Astrocyte of the cerebellum (primary cell): ENCODE results near the gene LRRFIP2.

Experiments used
- DNase-seq: peaks from one replicate; pipeline ENCODE4 v3.0.0-alpha.2; 2011; ENCODE audit warnings: low read depth
- H3K4me3 ChIP-seq: 2 replicates; pipeline ENCODE4 v1.5.1; 2011; ENCODE audit warnings: mild to moderate bottlenecking, low read depth, low read length, moderate library complexity
- CTCF ChIP-seq: IDR thresholded peaks from 2 replicates; pipeline ENCODE4 v1.5.1; 2012; ENCODE audit warnings: low read length, low read depth, moderate library complexity, mild to moderate bottlenecking; ENCODE audit errors: missing control alignments
- in situ Hi-C: cut with HindIII; loops from 2 replicates; pipeline ENCODE4 v1.10.0; 2017; ENCODE audit warnings: low sequenced_read_pairs

The LRRFIP2 gene

GRCh38 chr3:37117548-37117947 lies 56.8 kb downstream of the LRRFIP2 start:
- in situ Hi-C loops = no loop called here
- DNase-seq = no peak
- no peak for TF ChIP-seq CTCF
- H3K4me3 ChIP-seq = no peak overlapping the region

GRCh38 chr3:37116998-37117397 lies 57.4 kb downstream of the LRRFIP2 start:
- in situ Hi-C loops = no loop called here
- no peak for TF ChIP-seq CTCF
- DNase-seq = no peak
- no peak overlapping the region for H3K4me3 ChIP-seq

- no peak for TF ChIP-seq CTCF
- in situ Hi-C loops = no loop called here
- no peak overlapping the region for H3K4me3 ChIP-seq
- DNase-seq = no peak
Measured at GRCh38 chr3:37115446-37115845, 58.9 kb downstream of the LRRFIP2 start.

GRCh38 chr3:37114251-37115145 lies 59.9 kb downstream of the LRRFIP2 start:
- DNase-seq = peak; percentile 79
- no peak for TF ChIP-seq CTCF
- H3K4me3 ChIP-seq = no peak overlapping the region
- in situ Hi-C loops = no loop called here

GRCh38 chr3:37112987-37113386 lies 61.4 kb downstream of the LRRFIP2 start:
- in situ Hi-C loops = no loop called here
- no peak for TF ChIP-seq CTCF
- DNase-seq = no peak
- H3K4me3 ChIP-seq = no peak overlapping the region

GRCh38 chr3:37111199-37111598 lies 63.2 kb downstream of the LRRFIP2 start:
- no peak for TF ChIP-seq CTCF
- no peak for DNase-seq
- in situ Hi-C loops = no loop called here
- no peak overlapping the region for H3K4me3 ChIP-seq

- in situ Hi-C loops = no loop called here
- no peak for DNase-seq
- TF ChIP-seq CTCF = no peak
- no peak overlapping the region for H3K4me3 ChIP-seq
Measured at GRCh38 chr3:37107846-37108245, 66.5 kb downstream of the LRRFIP2 start.
